Transverse colon (tissue), 4 donors: Measurements from ENCODE around the gene PALM. TPM values are rescaled to one million over a fixed set of nuclear protein-coding genes. Genes with fewer than 3 reads are reported as not detected.

Experiments
- DNase-seq: peaks from one replicate; pipeline ENCODE4 v3.0.0-alpha.2; 2019
- H3K27ac ChIP-seq, 4 donors: fragments of 200-600 bp; sonication (generic); 2 replicates each; pipeline ENCODE4 v1.5.1; 2016 to 2018; ENCODE audit warnings: inconsistent platforms in 4 of 4
- H3K27me3 ChIP-seq: fragments of 200-600 bp; sonication (generic); 2 replicates; pipeline ENCODE4 v1.5.1; 2017; ENCODE audit warnings: inconsistent platforms
- H3K36me3 ChIP-seq, 4 donors: fragments of 200-600 bp; sonication (generic); 2 replicates each; pipeline ENCODE4 v1.5.1; 2017 to 2019; ENCODE audit warnings: inconsistent platforms in 4 of 4
- H3K4me1 ChIP-seq, 4 donors: fragments of 200-600 bp; sonication (generic); 2 replicates each; pipeline ENCODE4 v1.5.1; 2017 to 2020; ENCODE audit warnings: inconsistent platforms in 4 of 4
- H3K4me3 ChIP-seq, 4 donors: fragments of 200-600 bp; sonication (generic); 1 replicate in 1 of 4; 2 replicates in 3 of 4; pipeline versions ENCODE4 v1.5.1 to v1.6.1; 2017 to 2019; ENCODE audit warnings: inconsistent platforms in 4 of 4
- H3K9me3 ChIP-seq, 2 donors: fragments of 200-600 bp; sonication (generic); 2 replicates each; pipeline ENCODE4 v1.5.1; 2017 to 2019; ENCODE audit warnings: inconsistent platforms in 2 of 2
- EP300 ChIP-seq: sonication (generic); formaldehyde crosslinking; IDR thresholded peaks from one replicate; pipeline ENCODE4 v1.6.1; 2017; ENCODE audit warnings: antibody characterized with exemption, low read depth
- POLR2A ChIP-seq: fragments of 450-650 bp; IDR thresholded peaks from one replicate; pipeline ENCODE4 v1.6.1; 2016; ENCODE audit warnings: antibody characterized with exemption, mild to moderate bottlenecking, moderate library complexity
- POLR2AphosphoS5 ChIP-seq, 3 donors: sonication (generic); formaldehyde crosslinking; IDR thresholded peaks; one replicate each; pipeline ENCODE4 v1.6.1; 2016; ENCODE audit warnings: antibody characterized with exemption in 3 of 3
- WGBS, 2 donors: methylation state at CpG; one replicate each; pipeline ENCODE4 v1.1.5; 2018; ENCODE audit warnings: low coverage in 1 of 2; 5-methylcytosine and 5-hydroxymethylcytosine counted together
- in situ Hi-C, 4 donors: fragments of 200-750 bp; cut with MboI; loops; one replicate each; pipeline versions ENCODE4 v1.15.0 to v1.15.1; 2017; ENCODE audit warnings: low sequenced_read_pairs in 3 of 4, low pct_ligation_motif_present in 1 of 4, low pct_unique_long_range_greater_than_20kb in 1 of 4
- intact Hi-C: fragments of 100-400 bp; cut with DNase I; formaldehyde crosslinking; loops from one replicate; pipeline ENCODE4 v1.15.1; 2023; ENCODE audit warnings: low total_unique reads
- total RNA-seq, 4 donors: library from RNA; depleted of rRNA; stranded (reverse); fragments of >200 nt; gene quantifications; one replicate each; pipeline ENCODE4 v1.1.0, GENCODE V29; 2016
- TF ChIP-seq, protein P1 (sequence below), 5 experiments: fragments of 200-600 bp in 3 of 5; fragments of 450-650 bp in 2 of 5; sonication (generic) in 3 of 5; IDR thresholded peaks; 1 replicate in 2 of 5; 2 replicates in 3 of 5; pipeline ENCODE4 v1.5.1; 2016 to 2017; ENCODE audit warnings: antibody characterized with exemption in 5 of 5, inconsistent platforms in 3 of 5, mild to moderate bottlenecking in 2 of 5, moderate library complexity in 1 of 5

PALM gene
- total RNA-seq, 4 donors from 2014 or later = 14.1 to 99.3 (median 29.8) TPM

DNA sequence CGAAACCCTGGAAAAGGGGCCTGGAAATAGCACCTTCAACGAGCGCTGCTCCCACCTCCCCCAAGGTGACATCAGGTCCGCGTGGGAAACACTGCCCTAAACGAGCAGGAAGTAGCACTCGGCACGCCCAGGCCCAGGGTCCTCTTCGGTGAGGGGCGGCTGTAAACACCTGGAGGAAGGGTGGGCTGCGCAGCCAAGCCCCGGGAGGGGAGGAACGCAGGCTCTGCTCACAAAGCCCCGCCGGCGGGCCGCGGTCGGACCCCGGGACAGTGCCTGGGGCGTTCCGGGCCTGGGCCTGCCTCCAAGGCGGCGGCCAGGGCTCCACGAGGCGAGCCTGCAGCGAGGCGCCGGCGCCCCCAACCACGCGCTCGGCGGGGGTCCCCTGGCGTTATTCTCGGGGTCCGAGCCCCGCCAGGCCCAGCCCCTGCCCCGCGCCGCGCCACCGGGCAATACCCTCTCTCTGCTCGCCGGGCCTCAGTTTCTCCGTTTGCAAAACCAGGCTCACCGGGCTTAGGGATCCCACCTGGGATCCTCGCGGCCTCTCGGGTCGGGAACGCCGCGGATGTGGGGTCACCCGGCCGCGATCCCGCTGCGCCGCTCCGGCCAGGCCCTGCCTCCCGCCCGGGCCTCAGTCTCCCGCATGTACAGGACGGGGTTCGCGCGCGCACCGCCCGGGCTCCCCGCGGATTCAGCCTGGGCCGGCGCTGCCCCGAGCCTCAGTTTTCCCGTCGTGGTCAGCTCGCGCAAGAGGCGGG lies 46.4 kb upstream of the PALM start:
- intact Hi-C loops (no loop called here), in situ Hi-C loops (no loop called here)
- Histone ChIP-seq H3K4me1 (peaks cover 45 to 68% (median 60%) of the 10 kb centered on the region in 4 donors), H3K36me3 (no peaks in the 10 kb centered on the region), H3K27me3 (no peaks in the 10 kb centered on the region), H3K9me3 (no peaks in the 10 kb centered on the region), H3K4me3 (peak overlapping the region; percentile 84 to 100 (median 98)), H3K27ac (peak overlapping the region; percentile 95 to 97 (median 96))
- peak; percentile 81 for DNase-seq
- WGBS, 2 donors = 0% methylated on average over 57 of the region's 81 CpGs; no CpG with 5 or more reads in 1 of the 2 donors
- peak; percentile 35 for TF ChIP-seq POLR2A
- no peak for TF ChIP-seq EP300
- TF ChIP-seq, protein P1, sequence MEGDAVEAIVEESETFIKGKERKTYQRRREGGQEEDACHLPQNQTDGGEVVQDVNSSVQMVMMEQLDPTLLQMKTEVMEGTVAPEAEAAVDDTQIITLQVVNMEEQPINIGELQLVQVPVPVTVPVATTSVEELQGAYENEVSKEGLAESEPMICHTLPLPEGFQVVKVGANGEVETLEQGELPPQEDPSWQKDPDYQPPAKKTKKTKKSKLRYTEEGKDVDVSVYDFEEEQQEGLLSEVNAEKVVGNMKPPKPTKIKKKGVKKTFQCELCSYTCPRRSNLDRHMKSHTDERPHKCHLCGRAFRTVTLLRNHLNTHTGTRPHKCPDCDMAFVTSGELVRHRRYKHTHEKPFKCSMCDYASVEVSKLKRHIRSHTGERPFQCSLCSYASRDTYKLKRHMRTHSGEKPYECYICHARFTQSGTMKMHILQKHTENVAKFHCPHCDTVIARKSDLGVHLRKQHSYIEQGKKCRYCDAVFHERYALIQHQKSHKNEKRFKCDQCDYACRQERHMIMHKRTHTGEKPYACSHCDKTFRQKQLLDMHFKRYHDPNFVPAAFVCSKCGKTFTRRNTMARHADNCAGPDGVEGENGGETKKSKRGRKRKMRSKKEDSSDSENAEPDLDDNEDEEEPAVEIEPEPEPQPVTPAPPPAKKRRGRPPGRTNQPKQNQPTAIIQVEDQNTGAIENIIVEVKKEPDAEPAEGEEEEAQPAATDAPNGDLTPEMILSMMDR (IDR thresholded peaks at IDR 0.05) = no peak
- peak in 2 of 3 donors; percentile 41 to 63 for TF ChIP-seq POLR2AphosphoS5 (IDR thresholded peaks at IDR 0.05)

DNA sequence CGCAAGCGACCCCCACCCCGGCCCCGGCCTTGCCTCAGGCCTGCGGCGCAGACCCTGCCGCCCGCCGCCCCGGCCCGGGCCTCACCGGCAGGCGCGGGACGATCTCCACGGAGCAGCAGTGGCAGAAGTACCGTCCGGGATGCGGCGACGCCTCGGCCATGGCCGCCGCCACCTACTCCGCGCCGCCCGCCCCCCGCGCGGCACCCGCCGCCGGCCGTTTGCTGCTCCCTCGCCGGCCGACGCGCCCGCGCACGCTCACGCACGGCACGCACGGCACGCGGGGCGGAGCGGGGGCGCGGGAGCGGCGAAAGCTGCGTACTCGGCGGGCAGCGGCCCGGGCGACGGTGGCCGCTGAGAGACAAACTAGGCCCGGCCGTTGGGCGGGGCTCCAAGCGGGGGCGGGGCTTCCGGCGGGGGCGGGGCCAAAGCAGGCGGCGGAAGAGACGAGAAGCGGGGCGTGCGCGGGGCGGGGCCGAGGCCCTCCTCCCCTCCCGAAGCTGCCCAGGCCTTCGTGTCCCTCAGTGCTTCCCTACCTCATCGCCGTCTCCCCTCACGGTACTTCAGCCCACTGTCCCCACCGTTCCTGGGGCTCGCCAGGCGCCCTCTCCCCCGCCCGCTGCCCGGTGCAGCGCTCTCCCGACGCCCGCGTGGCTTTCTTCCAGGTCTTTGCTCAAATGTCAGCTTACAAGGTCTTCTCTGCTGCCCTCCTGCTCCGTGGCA lies 45.6 kb upstream of the PALM start, which contains the start of gene RNF126:
RNF126 (minus strand) TSS at position 253 of the 720 bp plus-strand sequence; CDS start at position 160, 93 bp downstream.
- WGBS, 2 donors = 2% methylated on average over 51 of the region's 97 CpGs; no CpG with 5 or more reads in 1 of the 2 donors
- Histone ChIP-seq H3K36me3 (no peaks in the 10 kb centered on the region), H3K27ac (peak within 1 kb of the TSS; percentile 95 to 97 (median 96)), H3K27me3 (no peaks in the 10 kb centered on the region), H3K9me3 (no peaks in the 10 kb centered on the region), H3K4me1 (peaks cover 39 to 60% (median 53%) of the 10 kb centered on the region in 4 donors), H3K4me3 (peak within 1 kb of the TSS; percentile 84 to 100 (median 98))
- peak; percentile 67 to 74 (median 73) for TF ChIP-seq POLR2AphosphoS5 (IDR thresholded peaks at IDR 0.05)
- TF ChIP-seq POLR2A = peak; percentile 50
- no peak for TF ChIP-seq EP300
- TF ChIP-seq, protein P1 (IDR thresholded peaks at IDR 0.05) = no peak
- peak; percentile 95 for DNase-seq
- in situ Hi-C loops = no loop called here
- intact Hi-C loops = no loop called here

DNA sequence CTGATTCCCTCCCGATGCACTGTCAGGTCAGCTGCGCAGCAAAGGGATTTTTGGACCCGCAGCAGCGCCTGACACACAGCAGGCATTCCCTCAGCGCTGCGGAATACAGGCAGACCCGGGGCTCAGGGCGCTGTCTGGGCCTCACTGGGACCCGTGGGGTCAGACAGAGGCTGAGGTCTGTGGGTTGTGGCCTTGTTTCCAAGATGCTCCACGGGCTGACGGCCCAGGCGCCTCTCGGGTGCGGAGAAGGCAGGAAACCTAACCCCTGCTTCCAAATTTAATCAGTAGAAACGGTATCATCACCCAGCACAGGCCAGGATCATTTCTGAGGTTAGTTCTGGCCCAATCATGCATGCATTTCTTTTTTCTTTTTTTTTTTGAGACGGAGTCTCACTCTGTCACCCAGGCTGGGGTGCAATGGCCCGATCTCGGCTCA lies 45.0 kb upstream of the PALM start:
- no peaks in the 10 kb centered on the region for H3K27me3 ChIP-seq
- WGBS, 2 donors = 38 to 60% methylated on average over 2 to 18 of the region's 18 CpGs
- TF ChIP-seq EP300 = no peak
- TF ChIP-seq, protein P1 (IDR thresholded peaks at IDR 0.05) = no peak
- TF ChIP-seq POLR2A = no peak
- no peak for TF ChIP-seq POLR2AphosphoS5 (IDR thresholded peaks at IDR 0.05)
- in situ Hi-C loops (no loop called here), intact Hi-C loops (loop anchor here (1.0 kb wide), 1 partner anchor 71 kb away; no protein-coding TSS in a partner anchor)
- DNase-seq = no peak
- H3K9me3 ChIP-seq = no peaks in the 10 kb centered on the region
- peak overlapping the region; percentile 41 to 100 (median 50) for H3K4me3 ChIP-seq
- H3K36me3 ChIP-seq = no peaks in the 10 kb centered on the region
- peak overlapping the region; percentile 85 to 97 (median 95) for H3K27ac ChIP-seq
- peaks cover 33 to 55% (median 48%) of the 10 kb centered on the region in 4 donors for H3K4me1 ChIP-seq
